OCI-M2 (cell line): ENCODE data around the gene UBFD1.
"Not testable (repeated sequence)": the region's sequence is repeated elsewhere in the genome, so short reads cannot be mapped to it uniquely, and the experiment has no call there.

Source experiments
- DNase-seq: peaks from one replicate; lab custom pipeline; 2025; ENCODE audit not compliant: unreplicated experiment; lab: John Stamatoyannopoulos, UW

Gene UBFD1

DNA sequence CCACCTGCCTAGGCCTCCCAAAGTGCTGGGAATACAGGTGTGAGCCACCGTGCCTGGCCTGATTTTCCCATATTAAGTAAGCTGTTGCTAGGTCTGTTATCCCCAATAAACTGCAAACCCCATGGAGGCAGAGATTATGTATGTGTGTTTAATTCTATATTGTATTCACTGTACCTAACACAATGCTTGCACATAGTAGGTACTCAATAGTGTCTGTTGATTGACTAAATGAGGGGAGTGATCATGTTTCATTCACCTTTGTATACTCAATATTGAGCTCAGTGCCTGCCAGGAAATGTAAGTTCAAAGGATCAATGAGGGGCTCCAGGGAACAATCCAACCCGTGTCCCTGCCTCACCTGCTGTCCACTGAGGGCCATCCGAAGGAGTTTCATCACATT is 32.6 kb upstream of the UBFD1 start:
- DNase-seq: no peak

GRCh38 chr16:23527961-23528643 is 29.4 kb upstream of the UBFD1 start:
- DNase-seq: no peak

GRCh38 chr16:23528644-23529310 is 28.8 kb upstream of the UBFD1 start:
- no peak for DNase-seq

- DNase-seq: no peak
These were observed 27.5 kb upstream of the UBFD1 start for GRCh38 chr16:23530062-23530461.

DNA sequence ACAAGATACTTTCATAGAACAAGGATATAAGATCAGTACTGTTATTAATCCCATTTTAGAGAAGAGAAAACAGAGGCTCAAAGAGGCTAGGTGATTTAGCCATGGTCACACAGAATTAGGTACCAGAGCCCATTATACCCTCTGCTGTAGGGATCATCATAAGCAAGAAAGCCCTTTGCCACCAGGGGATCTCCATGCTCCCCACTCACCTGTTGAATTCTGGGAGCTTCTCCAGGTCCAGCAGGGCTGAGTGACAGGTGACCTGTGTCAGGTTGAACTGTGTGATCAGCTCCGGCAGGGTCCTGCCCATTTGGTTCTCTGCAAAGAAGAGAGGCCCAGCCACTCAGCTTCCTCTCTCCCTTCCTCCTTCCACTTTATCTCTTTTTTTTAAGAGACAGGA is 25.1 kb upstream of the UBFD1 start:
- no peak for DNase-seq

- DNase-seq: no peak
These were observed 22.4 kb upstream of the UBFD1 start for GRCh38 chr16:23534868-23535860.

GRCh38 chr16:23535901-23536300 is 21.6 kb upstream of the UBFD1 start:
- DNase-seq: no peak

DNA sequence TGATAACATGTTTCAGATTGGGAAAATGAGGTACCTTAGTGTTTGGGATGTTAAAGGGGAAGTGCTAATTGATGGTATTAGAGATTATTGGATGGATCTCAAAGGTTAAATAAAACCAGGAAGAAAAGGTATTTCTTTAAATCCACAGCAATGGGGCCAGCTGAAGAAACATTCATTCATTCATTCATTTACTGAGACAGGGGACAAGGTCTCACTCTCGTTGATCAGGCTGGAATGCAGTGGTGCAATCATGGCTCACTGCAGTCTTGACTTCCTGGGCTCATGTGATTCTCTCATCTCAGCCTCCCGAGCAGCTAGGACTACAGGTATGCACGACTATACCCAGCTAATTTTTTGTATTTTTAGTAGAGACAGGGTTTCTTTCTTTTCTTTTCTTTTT is 20.1 kb upstream of the UBFD1 start:
- DNase-seq: no peak

DNA sequence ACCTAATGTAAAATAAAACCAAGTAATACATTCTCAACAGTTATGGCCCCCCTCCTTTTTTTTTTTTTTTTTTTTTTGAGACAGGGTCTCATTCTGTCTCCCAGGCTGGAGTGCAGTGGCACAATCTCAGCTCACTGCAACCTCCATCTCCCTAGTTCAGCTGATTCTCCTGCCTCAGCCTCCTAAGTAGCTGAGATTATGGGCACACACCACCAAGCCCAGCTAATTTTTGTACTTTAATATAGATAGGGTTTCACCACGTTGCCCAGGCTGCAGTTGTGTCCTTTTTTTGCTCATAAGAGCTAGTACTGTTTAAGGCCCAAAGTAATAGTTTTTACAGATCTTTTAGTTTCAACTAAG is 18.6 kb upstream of the UBFD1 start:
- DNase-seq: no peak

GRCh38 chr16:23539984-23540816 is 17.3 kb upstream of the UBFD1 start:
- DNase-seq: no peak

- DNase-seq: not testable (repeated sequence)
These were observed 16.7 kb upstream of the UBFD1 start for GRCh38 chr16:23540817-23541178.

DNA sequence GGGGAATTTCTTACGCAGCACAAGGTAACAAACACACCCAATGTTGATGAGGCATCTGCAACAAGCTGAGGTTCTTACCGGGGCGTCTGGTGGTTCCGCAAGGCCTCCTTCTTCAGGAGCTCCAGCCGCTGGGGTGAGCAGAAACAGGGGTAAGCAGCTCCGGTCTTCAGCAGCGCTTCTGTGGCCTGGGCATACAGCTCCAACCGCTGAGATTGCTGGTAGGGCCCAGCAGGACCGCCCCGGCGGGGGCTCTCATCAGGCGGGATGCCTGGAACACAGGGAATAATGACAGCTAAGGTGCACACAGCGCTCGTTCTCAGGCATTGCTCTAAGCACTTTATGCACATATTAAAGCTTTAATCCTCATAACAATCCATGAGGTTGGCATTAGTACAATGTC is 13.1 kb upstream of the UBFD1 start:
- no peak for DNase-seq

DNA sequence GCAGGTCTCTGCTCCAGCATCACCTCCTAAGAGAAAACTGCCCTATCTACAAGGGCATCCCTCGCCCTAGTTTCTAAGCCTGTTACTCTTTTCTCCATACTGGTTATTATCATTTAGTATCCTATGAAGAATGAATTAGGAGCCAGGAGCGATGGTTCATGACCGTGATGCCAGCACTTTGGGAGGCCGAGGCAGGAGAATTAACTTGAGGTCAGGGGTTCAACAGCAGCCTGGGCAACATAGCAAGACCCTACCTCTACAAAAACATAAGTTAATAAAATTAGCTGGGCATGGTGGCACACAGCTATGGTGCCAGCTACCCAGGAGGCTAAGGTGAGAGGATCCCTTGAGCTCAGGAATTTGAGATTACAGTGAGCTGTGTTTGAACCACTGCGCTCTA is 7.6 kb upstream of the UBFD1 start:
- no peak for DNase-seq

DNA sequence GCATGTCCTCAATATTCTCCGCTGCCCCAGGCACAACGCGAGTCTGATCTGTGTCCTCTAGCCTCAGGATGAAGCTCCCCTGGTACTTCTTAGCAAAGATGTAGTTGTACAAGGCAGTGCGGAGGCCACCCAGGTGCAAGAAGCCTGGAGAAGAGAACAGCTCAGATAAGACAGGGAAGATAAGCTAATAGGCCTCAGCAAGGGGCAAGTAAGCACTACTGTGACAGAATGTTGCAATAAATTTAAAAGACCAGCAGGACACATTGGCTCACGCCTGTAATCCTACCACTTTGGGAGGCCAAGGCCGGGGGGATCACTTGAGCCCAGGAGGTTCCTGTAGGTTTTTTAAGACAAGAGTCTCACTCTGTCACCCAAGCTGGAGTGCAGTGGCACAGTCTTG is 5.4 kb upstream of the UBFD1 start:
- DNase-seq: no peak

DNA sequence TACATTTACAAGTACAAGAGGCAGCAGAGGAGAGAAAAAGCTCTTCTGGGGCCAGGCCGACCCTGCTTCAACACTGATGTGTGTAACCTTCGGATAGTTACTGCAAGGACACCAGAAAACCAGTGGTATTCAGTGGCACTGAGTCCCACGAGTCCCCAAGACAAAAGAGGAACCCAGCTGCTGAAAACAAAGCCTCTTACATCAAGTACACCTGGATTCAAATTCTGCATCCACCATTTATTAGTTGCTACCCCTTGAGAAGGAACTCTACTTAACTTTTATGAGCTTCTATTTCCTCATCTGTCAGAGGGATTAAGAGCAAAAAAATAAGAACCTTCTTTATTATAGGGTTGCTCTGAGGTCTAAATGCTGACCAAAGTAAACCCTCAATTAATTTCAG is 3.0 kb upstream of the UBFD1 start:
- DNase-seq: no peak

DNA sequence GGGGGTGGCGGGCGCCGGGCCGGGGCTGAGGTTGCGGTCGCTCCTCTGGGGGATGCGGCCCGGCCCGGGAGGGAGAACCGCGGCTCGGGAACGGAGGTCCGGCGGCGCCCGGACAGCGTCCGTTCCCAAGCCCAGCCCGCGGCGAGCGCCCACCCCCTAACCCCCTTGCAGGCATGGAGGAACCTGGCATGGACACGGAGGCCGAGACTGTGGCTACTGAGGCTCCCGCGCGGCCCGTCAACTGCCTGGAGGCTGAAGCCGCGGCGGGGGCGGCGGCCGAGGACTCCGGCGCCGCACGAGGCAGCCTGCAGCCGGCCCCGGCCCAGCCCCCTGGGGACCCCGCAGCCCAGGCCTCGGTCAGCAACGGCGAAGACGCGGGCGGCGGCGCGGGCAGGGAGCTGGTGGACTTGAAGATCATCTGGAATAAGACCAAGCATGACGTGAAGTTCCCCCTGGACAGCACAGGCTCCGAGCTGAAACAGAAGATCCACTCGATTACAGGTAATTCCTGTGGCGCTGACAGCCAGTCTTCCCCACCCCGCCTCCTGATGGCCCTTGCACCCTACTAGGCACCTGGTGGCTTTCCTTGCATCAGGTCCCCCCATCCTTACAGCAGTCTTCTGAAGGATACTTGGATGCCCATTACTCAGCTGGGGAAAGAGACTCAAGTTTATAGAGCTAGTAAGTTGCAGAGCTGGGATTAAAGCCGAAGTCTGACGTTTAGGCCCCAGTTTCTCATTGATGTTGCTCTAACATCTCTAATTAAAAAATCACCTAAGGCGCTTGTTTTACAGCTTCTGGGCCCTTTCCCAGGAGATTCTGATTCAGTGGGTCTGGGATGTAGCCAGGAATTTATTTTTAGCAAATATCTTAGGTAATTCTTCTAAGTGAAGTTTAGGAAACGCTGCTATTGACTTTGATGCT is 514 bp downstream of the UBFD1 start:
- DNase-seq: no peak

- DNase-seq: no peak
These were observed 4.1 kb downstream of the UBFD1 start for GRCh38 chr16:23561586-23561985.

DNA sequence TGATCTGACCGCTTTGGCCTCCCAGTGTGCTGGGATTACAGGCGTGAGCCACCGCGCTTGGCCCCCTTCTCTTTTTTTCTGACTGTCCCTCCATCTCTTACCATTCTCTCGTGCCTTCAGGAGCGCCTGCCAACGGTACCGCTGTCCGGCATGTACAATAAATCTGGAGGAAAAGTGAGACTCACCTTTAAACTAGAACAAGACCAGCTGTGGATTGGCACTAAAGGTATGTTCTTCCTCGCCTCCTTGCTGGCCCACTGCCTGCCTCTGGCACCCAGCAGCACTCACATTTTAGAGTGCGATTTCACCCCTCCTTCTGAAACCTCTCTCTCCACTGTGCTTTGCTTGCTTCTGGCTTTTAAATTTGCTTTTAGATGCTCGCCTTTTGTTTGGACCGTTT is 5.0 kb downstream of the UBFD1 start:
- no peak for DNase-seq

- no peak for DNase-seq
These were observed 5.7 kb downstream of the UBFD1 start for GRCh38 chr16:23563186-23563585.
